COLO829 (cell line): Measurements from ENCODE around the gene ATG101.
A peak's percentile ranks its signal among the peaks of the same experiment; 100 is the strongest.

Experiments used
- DNase-seq: peaks from one replicate; pipeline ENCODE4 v3.0.0; 2012; ENCODE audit warnings: low spot score

ATG101 gene

GRCh38 chr12:52042706-52043385 is 26.9 kb upstream of the ATG101 start:
- no peak for DNase-seq

- no peak for DNase-seq
These were observed 26.2 kb upstream of the ATG101 start for GRCh38 chr12:52043386-52044212.

- DNase-seq, result no peak
These were observed 25.3 kb upstream of the ATG101 start for GRCh38 chr12:52044292-52044983.

GRCh38 chr12:52045794-52046199 is 24.0 kb upstream of the ATG101 start:
- no peak for DNase-seq

GRCh38 chr12:52046859-52047258 is 22.9 kb upstream of the ATG101 start:
- DNase-seq, result no peak

GRCh38 chr12:52049286-52049685 is 20.5 kb upstream of the ATG101 start:
- DNase-seq, result no peak

GRCh38 chr12:52049688-52050087 is 20.1 kb upstream of the ATG101 start:
- no peak for DNase-seq

- DNase-seq, result no peak
These were observed 19.5 kb upstream of the ATG101 start for GRCh38 chr12:52050116-52050757.

- DNase-seq, result peak; percentile 96
These were observed 18.8 kb upstream of the ATG101 start, which contains the start of gene NR4A1 for GRCh38 chr12:52050758-52051541. NR4A1 (plus strand) TSS chr12:52051442; CDS start chr12:52054329, 2,887 bp downstream.

- DNase-seq, result no peak
These were observed 17.2 kb upstream of the ATG101 start for GRCh38 chr12:52052468-52053186.

- DNase-seq, result no peak
These were observed 16.1 kb upstream of the ATG101 start for GRCh38 chr12:52053536-52054209.

- DNase-seq, result no peak
These were observed 15.4 kb upstream of the ATG101 start for GRCh38 chr12:52054231-52054832.

GRCh38 chr12:52054833-52055730 is 14.7 kb upstream of the ATG101 start:
- no peak for DNase-seq

GRCh38 chr12:52055731-52056711 is 13.8 kb upstream of the ATG101 start:
- DNase-seq, result no peak

- no peak for DNase-seq
These were observed 12.8 kb upstream of the ATG101 start for GRCh38 chr12:52056801-52057637.
